SIG-M5 treated with dmso at 0.1 percent for 504 hours (cell line): ENCODE data around the gene CACYBP.

Experiments
- DNase-seq: peaks from one replicate; lab custom pipeline; 2025; ENCODE audit not compliant: unreplicated experiment; lab: John Stamatoyannopoulos, UW

CACYBP gene

GRCh38 chr1:174971902-174972301, 27.8 kb upstream of the CACYBP start:
- no peak for DNase-seq

- no peak for DNase-seq
Observed at GRCh38 chr1:174974711-174975119, 25.0 kb upstream of the CACYBP start.

- no peak for DNase-seq
Observed at GRCh38 chr1:174975764-174976163, 24.0 kb upstream of the CACYBP start.

- DNase-seq: no peak
Observed at GRCh38 chr1:174976436-174977108, 23.2 kb upstream of the CACYBP start.

GRCh38 chr1:174982971-174983689, 16.6 kb upstream of the CACYBP start:
- peak; percentile 42 for DNase-seq

- DNase-seq: no peak
Observed at GRCh38 chr1:174984952-174985351, 14.8 kb upstream of the CACYBP start.

- no peak for DNase-seq
Observed at GRCh38 chr1:174988539-174988938, 11.2 kb upstream of the CACYBP start.

- no peak for DNase-seq
Observed at GRCh38 chr1:174988986-174989385, 10.8 kb upstream of the CACYBP start.

- DNase-seq: no peak
Observed at GRCh38 chr1:174989536-174990220, 10.1 kb upstream of the CACYBP start.

GRCh38 chr1:174990382-174990999, 9.3 kb upstream of the CACYBP start:
- peak; percentile 56 for DNase-seq

- DNase-seq: no peak
Observed at GRCh38 chr1:174991473-174991872, 8.3 kb upstream of the CACYBP start.

GRCh38 chr1:174995121-174995520, 4.6 kb upstream of the CACYBP start:
- no peak for DNase-seq

GRCh38 chr1:174995916-174996315, 3.8 kb upstream of the CACYBP start:
- no peak for DNase-seq

- DNase-seq: no peak
Observed at GRCh38 chr1:174996476-174996875, 3.3 kb upstream of the CACYBP start.

- DNase-seq: no peak
Observed at GRCh38 chr1:174997041-174997440, 2.7 kb upstream of the CACYBP start.

GRCh38 chr1:174998569-174999215, 1.1 kb upstream of the CACYBP start:
- peak; percentile 90 for DNase-seq

GRCh38 chr1:174999216-174999935, 371 bp upstream of the CACYBP start:
- DNase-seq: peak; percentile 99

GRCh38 chr1:175000697-175001187, 995 bp downstream of the CACYBP start:
- DNase-seq: peak; percentile 39

- no peak for DNase-seq
Observed at GRCh38 chr1:175002910-175003517, 3.3 kb downstream of the CACYBP start.

GRCh38 chr1:175003521-175003920, 3.8 kb downstream of the CACYBP start:
- no peak for DNase-seq
